Sigmoid colon (tissue), 7 donors: ENCODE results near the gene PMM1. TPM values are rescaled to one million over a fixed set of nuclear protein-coding genes. Genes with fewer than 3 reads are reported as not detected.
A peak's percentile ranks its signal among the peaks of the same experiment; 100 is the strongest.

ENCODE experiments used
- DNase-seq: peaks from one replicate; pipeline ENCODE4 v3.0.0-alpha.2; 2019
- H3K27ac ChIP-seq, 4 donors: fragments of 200-600 bp; sonication (generic); one replicate each; pipeline ENCODE4 v1.5.1; 2016 to 2019; ENCODE audit warnings: mild to moderate bottlenecking in 1 of 4
- H3K27me3 ChIP-seq, 3 donors: fragments of 200-600 bp; sonication (generic); one replicate each; pipeline ENCODE4 v1.5.1; 2019; ENCODE audit warnings: mild to moderate bottlenecking in 1 of 3
- H3K36me3 ChIP-seq, 4 donors: fragments of 200-600 bp; sonication (generic); one replicate each; pipeline ENCODE4 v1.5.1; 2016 to 2019
- H3K4me1 ChIP-seq, 4 donors: fragments of 200-600 bp; sonication (generic); one replicate each; pipeline ENCODE4 v1.5.1; 2017 to 2019
- H3K4me3 ChIP-seq, 4 donors: fragments of 200-600 bp; sonication (generic); one replicate each; pipeline ENCODE4 v1.5.1; 2017 to 2019; ENCODE audit warnings: mild to moderate bottlenecking in 2 of 4, moderate library complexity in 1 of 4
- H3K9me3 ChIP-seq, 4 donors: fragments of 200-600 bp in 3 of 4; sonication (generic) in 3 of 4; one replicate each; pipeline versions ENCODE4 v1.5.1 to v1.6.1; 2013 to 2019
- EP300 ChIP-seq, 4 donors: sonication (generic); formaldehyde crosslinking; IDR thresholded peaks; one replicate each; pipeline ENCODE4 v1.6.1; 2017; ENCODE audit warnings: antibody characterized with exemption in 4 of 4
- POLR2A ChIP-seq, 2 donors: fragments of 450-650 bp; IDR thresholded peaks; one replicate each; pipeline ENCODE4 v1.6.1; 2016; ENCODE audit warnings: antibody characterized with exemption in 2 of 2, mild to moderate bottlenecking in 2 of 2, moderate library complexity in 2 of 2
- POLR2AphosphoS5 ChIP-seq, 4 donors: sonication (generic); formaldehyde crosslinking; IDR thresholded peaks; one replicate each; pipeline ENCODE4 v1.6.1; 2017; ENCODE audit warnings: antibody characterized with exemption in 4 of 4
- WGBS, 2 donors: extraction: QIAGEN DNeasy Blood & Tissue Kit; methylation state at CpG; one replicate each; pipeline ENCODE4 v1.1.7; 2013; 5-methylcytosine and 5-hydroxymethylcytosine counted together
- intact Hi-C: fragments of 100-400 bp; cut with DNase I; formaldehyde crosslinking; loops from one replicate; pipeline ENCODE4 v1.15.1; 2023
- polyA plus RNA-seq, 3 donors: library from polyadenylated mRNA; stranded (reverse); fragments of 200-250 nt; gene quantifications; one replicate each; pipeline ENCODE4 v1.2.3, GENCODE V29; 2013
- total RNA-seq, 4 donors: library from RNA; depleted of rRNA; stranded (reverse); fragments of >200 nt; gene quantifications; one replicate each; pipeline ENCODE4 v1.1.0, GENCODE V29; 2016
- TF ChIP-seq, protein P1 (sequence below), 4 experiments: fragments of 450-650 bp in 3 of 4; fragments of 200-600 bp in 1 of 4; IDR thresholded peaks; one replicate each; pipeline ENCODE4 v1.5.1; 2016 to 2019; ENCODE audit warnings: antibody characterized with exemption in 4 of 4, mild to moderate bottlenecking in 3 of 4, moderate library complexity in 2 of 4
- donor health status: healthy with polysubstance abuse.
- donor health status: Bipolar disorder and iron deficiency.
- donor health status: healthy.

Gene PMM1
- total and polyA plus RNA-seq, 7 donors = 35.0 to 102 (median 52.4) TPM

DNA sequence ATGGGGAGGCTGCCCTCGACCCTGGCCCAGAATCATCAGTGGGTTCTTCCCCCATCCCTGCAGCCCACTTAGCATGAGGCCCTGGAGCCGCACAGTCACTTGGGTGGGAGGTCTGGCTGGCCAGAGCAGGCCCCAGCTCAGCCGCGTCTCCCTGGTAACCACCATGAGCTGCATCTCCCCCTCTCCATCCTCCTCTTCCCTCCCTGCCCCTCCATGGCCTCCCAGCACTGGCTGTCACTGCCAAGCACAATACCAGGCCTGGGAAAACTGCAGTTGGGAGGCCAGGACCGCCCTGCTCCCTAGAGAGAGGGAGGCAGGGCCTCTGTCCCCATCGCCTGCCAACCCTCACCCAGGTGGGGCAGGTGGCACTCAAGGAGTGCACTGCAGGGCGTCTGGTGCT lies 20.8 kb downstream of the PMM1 start:
- WGBS, 2 donors = 74 to 76% methylated on average over 7 of the region's 7 CpGs
- no peak for TF ChIP-seq POLR2AphosphoS5 (IDR thresholded peaks at IDR 0.05)
- no peak for TF ChIP-seq POLR2A (IDR thresholded peaks at IDR 0.05)
- TF ChIP-seq, protein P1, sequence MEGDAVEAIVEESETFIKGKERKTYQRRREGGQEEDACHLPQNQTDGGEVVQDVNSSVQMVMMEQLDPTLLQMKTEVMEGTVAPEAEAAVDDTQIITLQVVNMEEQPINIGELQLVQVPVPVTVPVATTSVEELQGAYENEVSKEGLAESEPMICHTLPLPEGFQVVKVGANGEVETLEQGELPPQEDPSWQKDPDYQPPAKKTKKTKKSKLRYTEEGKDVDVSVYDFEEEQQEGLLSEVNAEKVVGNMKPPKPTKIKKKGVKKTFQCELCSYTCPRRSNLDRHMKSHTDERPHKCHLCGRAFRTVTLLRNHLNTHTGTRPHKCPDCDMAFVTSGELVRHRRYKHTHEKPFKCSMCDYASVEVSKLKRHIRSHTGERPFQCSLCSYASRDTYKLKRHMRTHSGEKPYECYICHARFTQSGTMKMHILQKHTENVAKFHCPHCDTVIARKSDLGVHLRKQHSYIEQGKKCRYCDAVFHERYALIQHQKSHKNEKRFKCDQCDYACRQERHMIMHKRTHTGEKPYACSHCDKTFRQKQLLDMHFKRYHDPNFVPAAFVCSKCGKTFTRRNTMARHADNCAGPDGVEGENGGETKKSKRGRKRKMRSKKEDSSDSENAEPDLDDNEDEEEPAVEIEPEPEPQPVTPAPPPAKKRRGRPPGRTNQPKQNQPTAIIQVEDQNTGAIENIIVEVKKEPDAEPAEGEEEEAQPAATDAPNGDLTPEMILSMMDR (IDR thresholded peaks at IDR 0.05) = no peak
- TF ChIP-seq EP300 (IDR thresholded peaks at IDR 0.05) = no peak
- H3K36me3 ChIP-seq = no peaks in the 10 kb centered on the region
- no peak overlapping the region for H3K27ac ChIP-seq
- intact Hi-C loops = no loop called here
- H3K4me1 ChIP-seq = peaks cover 0 to 29% (median 20%) of the 10 kb centered on the region in 4 donors
- H3K4me3 ChIP-seq = no peak overlapping the region
- H3K27me3 ChIP-seq = no peaks in the 10 kb centered on the region
- H3K9me3 ChIP-seq = no peaks in the 10 kb centered on the region
- DNase-seq = no peak

DNA sequence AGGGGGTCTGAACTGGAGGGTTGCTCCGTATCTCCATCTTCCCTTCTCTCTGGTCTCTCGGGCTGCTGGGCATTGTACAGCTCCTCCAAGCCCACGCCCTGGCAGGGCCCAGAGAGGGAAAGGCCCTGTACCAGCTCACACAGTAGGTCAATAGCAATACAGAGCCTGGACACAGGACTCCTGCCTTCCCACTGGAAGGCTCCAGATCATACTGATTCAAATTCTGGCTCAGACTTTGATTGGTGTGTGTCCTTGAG lies 22.2 kb downstream of the PMM1 start:
- TF ChIP-seq, protein P1 (IDR thresholded peaks at IDR 0.05) = no peak
- TF ChIP-seq POLR2AphosphoS5 (IDR thresholded peaks at IDR 0.05) (no peak), POLR2A (IDR thresholded peaks at IDR 0.05) (no peak), EP300 (IDR thresholded peaks at IDR 0.05) (no peak)
- no peaks in the 10 kb centered on the region for H3K36me3 ChIP-seq
- WGBS, 2 donors = 66 to 74% methylated on average over 3 of the region's 3 CpGs
- peak overlapping the region in 3 of 4 donors; percentile 85 to 91 (median 88) for H3K27ac ChIP-seq
- H3K27me3 ChIP-seq = no peaks in the 10 kb centered on the region
- H3K9me3 ChIP-seq = no peaks in the 10 kb centered on the region
- DNase-seq = no peak
- intact Hi-C loops = no loop called here
- no peak overlapping the region for H3K4me3 ChIP-seq
- H3K4me1 ChIP-seq = peaks cover 0 to 41% (median 34%) of the 10 kb centered on the region in 4 donors

DNA sequence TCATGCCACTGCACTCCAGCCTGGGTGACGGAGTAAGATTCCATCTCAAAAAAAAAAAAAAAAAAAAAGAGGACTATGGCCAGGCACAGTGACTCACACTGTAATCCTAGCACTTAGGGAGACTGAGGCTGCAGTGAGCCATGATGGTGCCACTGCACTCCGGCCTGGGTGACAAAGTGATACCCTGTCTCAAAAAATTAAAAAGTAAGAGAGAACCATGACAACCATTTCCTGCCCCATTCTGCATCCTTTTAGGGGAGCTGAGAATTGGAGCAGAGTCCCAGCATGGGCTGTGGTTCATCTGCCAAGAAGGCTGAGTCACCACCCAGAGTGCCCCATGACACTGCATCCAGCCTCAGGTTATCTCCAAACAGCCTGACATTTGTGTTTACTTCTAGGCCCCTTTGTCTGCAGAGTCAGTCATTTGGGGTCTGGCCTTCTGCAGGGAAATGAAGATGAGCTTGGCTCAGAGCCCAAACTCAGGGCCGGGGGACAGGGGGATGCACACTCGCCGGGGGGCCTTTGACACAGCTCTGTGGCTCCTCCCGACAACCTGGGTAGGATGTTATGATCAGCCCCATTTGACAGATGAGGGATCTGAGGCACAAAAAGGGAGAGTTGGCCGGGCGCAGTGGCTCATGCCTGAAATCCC lies 24.1 kb downstream of the PMM1 start:
- TF ChIP-seq POLR2A (IDR thresholded peaks at IDR 0.05) = no peak
- TF ChIP-seq, protein P1 (IDR thresholded peaks at IDR 0.05) = no peak
- peak in 1 of 4 donors; percentile 32 for TF ChIP-seq POLR2AphosphoS5 (IDR thresholded peaks at IDR 0.05)
- peak in 1 of 4 donors; percentile 36 for TF ChIP-seq EP300 (IDR thresholded peaks at IDR 0.05)
- no peaks in the 10 kb centered on the region for H3K27me3 ChIP-seq
- peak overlapping the region; percentile 64 to 91 (median 86) for H3K27ac ChIP-seq
- DNase-seq = peak; percentile 88
- intact Hi-C loops = no loop called here
- H3K4me1 ChIP-seq = peaks cover 0 to 58% (median 47%) of the 10 kb centered on the region in 4 donors
- 75 to 78% methylated on average over 8 of the region's 8 CpGs for WGBS, 2 donors
- no peaks in the 10 kb centered on the region for H3K36me3 ChIP-seq
- H3K4me3 ChIP-seq = no peak overlapping the region
- no peaks in the 10 kb centered on the region for H3K9me3 ChIP-seq

DNA sequence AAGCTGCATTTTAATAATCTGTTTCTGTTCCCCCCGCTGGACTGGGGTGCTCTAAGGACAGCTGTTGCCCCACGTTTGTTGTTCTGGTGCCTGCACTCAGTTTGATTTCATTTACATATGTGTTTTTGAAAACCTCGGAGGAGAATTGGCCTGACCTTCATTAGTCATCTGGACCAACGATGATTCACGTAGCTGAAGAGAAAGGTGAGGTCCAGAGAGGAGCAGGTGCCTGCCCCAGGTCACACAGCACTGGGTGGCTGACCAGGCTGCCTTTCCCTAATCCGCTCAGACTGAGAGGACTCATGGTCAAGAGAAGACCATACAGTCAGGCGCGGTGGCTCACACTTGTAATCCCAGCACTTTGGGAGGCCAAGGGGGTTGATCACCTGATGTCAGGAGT lies 25.1 kb downstream of the PMM1 start:
- H3K27me3 ChIP-seq = no peaks in the 10 kb centered on the region
- TF ChIP-seq, protein P1 (IDR thresholded peaks at IDR 0.05) = no peak
- TF ChIP-seq POLR2A (IDR thresholded peaks at IDR 0.05) = no peak
- TF ChIP-seq EP300 (IDR thresholded peaks at IDR 0.05) = no peak
- no peak for TF ChIP-seq POLR2AphosphoS5 (IDR thresholded peaks at IDR 0.05)
- peaks cover 0 to 66% (median 55%) of the 10 kb centered on the region in 4 donors for H3K4me1 ChIP-seq
- no peak for DNase-seq
- intact Hi-C loops = no loop called here
- H3K27ac ChIP-seq = peak overlapping the region; percentile 64 to 91 (median 86)
- H3K9me3 ChIP-seq = no peaks in the 10 kb centered on the region
- no peaks in the 10 kb centered on the region for H3K36me3 ChIP-seq
- H3K4me3 ChIP-seq = no peak overlapping the region
- 85 to 90% methylated on average over 8 of the region's 8 CpGs for WGBS, 2 donors
